ENCODE measurements around the gene NXPE3. TPM values are rescaled to one million over a fixed set of nuclear protein-coding genes. Genes with fewer than 3 reads are reported as not detected.

The NXPE3 gene
- total and polyA plus RNA-seq, 2 of the 8 experiments (the other 6 are each of a cell fraction or from before 2014, with no cell fraction given) = 10.9 to 22.7 TPM

DNA sequence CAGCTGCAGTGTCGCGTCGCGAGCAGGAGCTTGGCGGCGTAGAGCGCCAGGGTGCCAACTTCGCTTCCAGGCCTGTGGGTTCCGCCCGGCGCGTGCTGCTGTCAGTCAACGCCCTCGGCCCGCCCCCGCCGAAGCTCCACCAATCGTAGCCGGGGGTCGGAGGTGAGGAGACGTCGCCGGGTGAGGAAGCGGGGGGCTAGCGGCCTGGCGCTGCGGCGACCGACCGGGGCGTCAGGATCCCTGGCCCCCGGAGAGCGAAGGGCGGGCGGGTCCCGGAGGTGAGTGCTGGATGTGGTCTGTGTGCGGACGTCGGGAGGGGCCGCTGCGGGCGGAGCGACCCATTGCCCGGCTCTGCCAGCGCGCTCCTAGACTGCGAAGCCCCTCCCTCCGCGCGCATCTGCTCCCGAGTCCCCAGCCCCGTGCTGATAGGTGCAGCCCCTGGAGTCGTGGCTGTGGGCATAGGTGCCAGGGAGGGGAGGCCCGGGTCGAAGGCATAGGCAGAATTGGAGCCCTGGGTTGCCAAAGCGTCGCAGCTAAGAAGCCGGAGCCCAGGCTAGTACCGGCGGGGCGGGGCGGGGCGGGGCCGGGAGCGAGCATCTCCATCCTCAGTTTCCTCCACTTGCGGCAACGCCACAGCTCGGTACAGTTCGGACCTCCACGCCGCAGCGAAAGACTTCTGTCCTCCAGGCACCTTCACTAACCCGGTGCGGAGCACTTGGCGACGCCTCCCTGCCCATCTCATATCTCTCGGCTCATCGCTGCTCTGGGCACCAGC lies at the start of gene NXPE3 (continued):
- no peak for TF ChIP-seq NRF1 (IDR thresholded peaks at IDR 0.05; ENCODE audit: low read depth, low read length)
- TF ChIP-seq, protein P1, sequence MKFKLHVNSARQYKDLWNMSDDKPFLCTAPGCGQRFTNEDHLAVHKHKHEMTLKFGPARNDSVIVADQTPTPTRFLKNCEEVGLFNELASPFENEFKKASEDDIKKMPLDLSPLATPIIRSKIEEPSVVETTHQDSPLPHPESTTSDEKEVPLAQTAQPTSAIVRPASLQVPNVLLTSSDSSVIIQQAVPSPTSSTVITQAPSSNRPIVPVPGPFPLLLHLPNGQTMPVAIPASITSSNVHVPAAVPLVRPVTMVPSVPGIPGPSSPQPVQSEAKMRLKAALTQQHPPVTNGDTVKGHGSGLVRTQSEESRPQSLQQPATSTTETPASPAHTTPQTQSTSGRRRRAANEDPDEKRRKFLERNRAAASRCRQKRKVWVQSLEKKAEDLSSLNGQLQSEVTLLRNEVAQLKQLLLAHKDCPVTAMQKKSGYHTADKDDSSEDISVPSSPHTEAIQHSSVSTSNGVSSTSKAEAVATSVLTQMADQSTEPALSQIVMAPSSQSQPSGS (IDR thresholded peaks at IDR 0.05; ENCODE audit: low read length) = no peak
- TF ChIP-seq SP1 (IDR thresholded peaks at IDR 0.05; ENCODE audit: low read depth, low read length) = no peak
- TF ChIP-seq ASH2L (IDR thresholded peaks at IDR 0.05; ENCODE audit: low read length) = peak; percentile 86
- TF ChIP-seq SRF (IDR thresholded peaks at IDR 0.05; ENCODE audit: low read depth, low read length) = no peak
- no peak for TF ChIP-seq YY1 (IDR thresholded peaks at IDR 0.05; ENCODE audit: low read depth, low read length)
- peak; percentile 43 for TF ChIP-seq SAP30 (IDR thresholded peaks at IDR 0.05; ENCODE audit: insufficient read depth, insufficient replicate concordance, low read length)
- no peak for TF ChIP-seq TEAD4 (IDR thresholded peaks at IDR 0.05; ENCODE audit: low read depth, low read length)
- no peak for TF ChIP-seq TAF7 (optimal IDR thresholded peaks at IDR 0.05; ENCODE audit: borderline replicate concordance, low read depth, low read length)
- no peak for TF ChIP-seq SUZ12 (IDR thresholded peaks at IDR 0.05; ENCODE audit: low read length)
- no peak for TF ChIP-seq CEBPB (IDR thresholded peaks at IDR 0.05; ENCODE audit: low read depth, low read length)
- TF ChIP-seq TCF12 (IDR thresholded peaks at IDR 0.05; ENCODE audit: low read depth, low read length) = no peak
